GM18507 (cell line): Measurements from ENCODE around the gene ZNF248.

Experiments used
- DNase-seq: peaks from one replicate; pipeline ENCODE4 v3.0.0; 2011; ENCODE audit warnings: low read depth; ENCODE audit not compliant: insufficient read length; ENCODE audit errors: extremely low spot score
- FAIRE-seq: peaks from 2 replicates; lab custom pipeline; 2011; peaks lifted over from hg19 to GRCh38; lab: Jason Lieb, UNC

ZNF248 gene

GRCh38 chr10:37831495-37832333, 25.7 kb downstream of the ZNF248 start:
- FAIRE-seq (no peak), DNase-seq (no peak)

- DNase-seq (no peak), FAIRE-seq (no peak)
Measured at GRCh38 chr10:37826806-37827205, 30.6 kb downstream of the ZNF248 start.

- no peak for FAIRE-seq
- DNase-seq = no peak
Measured at GRCh38 chr10:37821237-37821636, 36.2 kb downstream of the ZNF248 start.

GRCh38 chr10:37819797-37820196, 37.6 kb downstream of the ZNF248 start:
- FAIRE-seq = no peak

GRCh38 chr10:37816290-37816689, 41.1 kb downstream of the ZNF248 start:
- DNase-seq (no peak), FAIRE-seq (no peak)

More at GRCh38 chr10:37819797-37820196, 37.6 kb downstream of the ZNF248 start:
- DNase-seq = no peak

- DNase-seq (no peak), FAIRE-seq (no peak)
Measured at GRCh38 chr10:37813763-37814162, 43.6 kb downstream of the ZNF248 start.

- DNase-seq (no peak), FAIRE-seq (no peak)
Measured at GRCh38 chr10:37812290-37812689, 45.1 kb downstream of the ZNF248 start.

GRCh38 chr10:37803269-37803668, 54.1 kb downstream of the ZNF248 start:
- FAIRE-seq = no peak
- DNase-seq = no peak

GRCh38 chr10:37801557-37801956, 55.9 kb downstream of the ZNF248 start:
- no peak for DNase-seq

GRCh38 chr10:37794305-37794976, 63.0 kb downstream of the ZNF248 start:
- FAIRE-seq (no peak), DNase-seq (no peak)

More at GRCh38 chr10:37801557-37801956, 55.9 kb downstream of the ZNF248 start:
- FAIRE-seq = no peak

- no peak for FAIRE-seq
Measured at GRCh38 chr10:37789590-37789989, 67.8 kb downstream of the ZNF248 start.

GRCh38 chr10:37784678-37785077, 72.7 kb downstream of the ZNF248 start:
- FAIRE-seq (no peak), DNase-seq (no peak)

More at GRCh38 chr10:37789590-37789989, 67.8 kb downstream of the ZNF248 start:
- no peak for DNase-seq

GRCh38 chr10:37780536-37780935, 76.9 kb downstream of the ZNF248 start:
- no peak for DNase-seq
- no peak for FAIRE-seq

- FAIRE-seq = no peak
Measured at GRCh38 chr10:37777056-37777455, 80.4 kb downstream of the ZNF248 start.

GRCh38 chr10:37775612-37776011, 81.8 kb downstream of the ZNF248 start:
- no peak for FAIRE-seq
- no peak for DNase-seq

More at GRCh38 chr10:37777056-37777455, 80.4 kb downstream of the ZNF248 start:
- DNase-seq = no peak

- no peak for DNase-seq
- no peak for FAIRE-seq
Measured at GRCh38 chr10:37774351-37774750, 83.1 kb downstream of the ZNF248 start.

GRCh38 chr10:37765216-37765615, 92.2 kb downstream of the ZNF248 start:
- DNase-seq = no peak
- FAIRE-seq = no peak

GRCh38 chr10:37763132-37763531, 94.3 kb downstream of the ZNF248 start:
- DNase-seq (no peak), FAIRE-seq (no peak)

- FAIRE-seq (no peak), DNase-seq (no peak)
Measured at GRCh38 chr10:37762287-37762686, 95.1 kb downstream of the ZNF248 start.

GRCh38 chr10:37760817-37761216, 96.6 kb downstream of the ZNF248 start:
- FAIRE-seq (no peak), DNase-seq (no peak)

- FAIRE-seq = no peak
- DNase-seq = no peak
Measured at GRCh38 chr10:37758074-37758473, 99.3 kb downstream of the ZNF248 start.
